ENCODE data around the gene CCNK.

GRCh38 chr14:99535908-99536778 is 54.9 kb downstream of the CCNK start:
- TF ChIP-seq POLR2A (IDR thresholded peaks at IDR 0.05) (no peak), CTCF (IDR thresholded peaks at IDR 0.05) (no peak), POLR2AphosphoS5 (IDR thresholded peaks at IDR 0.05) (no peak)

All from suprapubic skin (tissue), 4 donors.